HepG2 (cell line): ENCODE measurements around the gene AQP5. TPM values are rescaled to one million over a fixed set of nuclear protein-coding genes. Genes with fewer than 3 reads are reported as not detected.

Experiments
- ATAC-seq: fragments of 200-7000 bp; cut with Tn5 transposase; 3 replicates; pipeline ENCODE4 v1.9.1; 2020; ENCODE audit warnings: mild to moderate bottlenecking, moderate library complexity
- BruUV-seq: library from RNA; stranded (reverse); fragments of 400-500 nt; replicated peaks from 2 replicates; lab custom pipeline; 2021; lab: Mats Ljungman, UMichigan
- CTCF ChIA-PET: fragments of 300-600 bp; formaldehyde crosslinking; extraction: SDS; loops from one replicate; lab custom pipeline; 2021; ENCODE audit warnings: low total read pairs, inconsistent platforms, low intra/inter-chr PET ratio; lab: Yijun Ruan, JAX
- POLR2A ChIA-PET: fragments of 350-600 bp; sonication (Branson Sonifier 250); formaldehyde crosslinking; loops from one replicate; lab custom pipeline; 2020; ENCODE audit warnings: antibody characterized with exemption, inconsistent platforms; lab: Yijun Ruan, JAX
- DNase-seq: peaks from one replicate; pipeline ENCODE4 v3.0.0-alpha.2; 2015; ENCODE audit warnings: low spot score
- FAIRE-seq: peaks from 3 replicates; lab custom pipeline; 2011; peaks lifted over from hg19 to GRCh38; lab: Jason Lieb, UNC
- H2AFZ ChIP-seq: one replicate; pipeline ENCODE4 v1.6.1; 2011; ENCODE audit warnings: low read length, inconsistent platforms
- H3K27ac ChIP-seq: fragments of 300-600 bp; 3 replicates; pipeline ENCODE4 v1.8.0; 2011; ENCODE audit warnings: mixed run types, mild to moderate bottlenecking, mixed read lengths, low read length, inconsistent platforms; ENCODE audit not compliant: insufficient read depth; ENCODE audit errors: extremely low read length
- H3K27me3 ChIP-seq, 2 experiments: fragments of 200-600 bp in 1 of 2; 2 replicates in 1 of 2; 3 replicates in 1 of 2; pipeline versions ENCODE4 v1.6.0 to v1.8.0; 2011; ENCODE audit warnings: low read length in 2 of 2, mild to moderate bottlenecking in 2 of 2, moderate library complexity in 2 of 2, inconsistent platforms in 1 of 2; ENCODE audit not compliant: insufficient read depth in 2 of 2, control insufficient read depth in 1 of 2
- H3K36me3 ChIP-seq, 2 experiments: fragments of 200-600 bp in 1 of 2; replicated peaks in 1 of 2; 2 replicates in 1 of 2; 3 replicates in 1 of 2; pipeline versions ENCODE4 v1.5.1 to v1.8.0; 2011; ENCODE audit warnings: low read length in 2 of 2, inconsistent platforms in 1 of 2; ENCODE audit not compliant: insufficient read depth in 2 of 2, control insufficient read depth in 1 of 2
- H3K4me1 ChIP-seq: 2 replicates; pipeline ENCODE4 v1.5.1; 2012; ENCODE audit warnings: low read length, inconsistent platforms; ENCODE audit not compliant: insufficient read depth
- H3K4me2 ChIP-seq: 2 replicates; pipeline ENCODE4 v1.6.0; 2011; ENCODE audit warnings: low read depth, low read length, inconsistent platforms
- H3K4me3 ChIP-seq, 3 experiments: fragments of 200-600 bp in 1 of 3; sonication (generic), shearing (Covaris generic) in 1 of 3; replicated peaks in 1 of 3; 2 replicates each; pipeline ENCODE4 v1.5.1; 2011 to 2016; ENCODE audit warnings: low read length in 3 of 3, inconsistent platforms in 2 of 3, low read depth in 2 of 3, mild to moderate bottlenecking in 2 of 3, control low read depth in 1 of 3, mixed read lengths in 1 of 3; ENCODE audit not compliant: insufficient read depth in 1 of 3
- H3K79me2 ChIP-seq: one replicate; pipeline ENCODE4 v1.6.1; 2011; ENCODE audit warnings: low read length, inconsistent platforms; ENCODE audit not compliant: insufficient read depth
- H3K9ac ChIP-seq: 2 replicates; pipeline ENCODE4 v1.6.0; 2011; ENCODE audit warnings: mild to moderate bottlenecking, low read depth, low read length, inconsistent platforms; ENCODE audit not compliant: insufficient read depth
- H3K9me3 ChIP-seq: 2 replicates; pipeline ENCODE4 v1.5.1; 2012; ENCODE audit warnings: mild to moderate bottlenecking, low read length
- H4K20me1 ChIP-seq: 2 replicates; pipeline ENCODE4 v1.6.0; 2011; ENCODE audit warnings: inconsistent platforms, mild to moderate bottlenecking, low read length, moderate library complexity; ENCODE audit not compliant: insufficient read depth
- ARID4A ChIP-seq: sonication (generic); formaldehyde crosslinking; IDR thresholded peaks from 2 replicates; pipeline ENCODE4 v1.5.0; 2020; ENCODE audit warnings: mild to moderate bottlenecking, missing genetic modification reagents, borderline replicate concordance
- CEBPG ChIP-seq: IDR thresholded peaks from 2 replicates; pipeline ENCODE4 v1.6.1; 2016
- FOXA1 ChIP-seq, 2 experiments: fragments of 450-650 bp in 1 of 2; sonication (generic) in 1 of 2; formaldehyde crosslinking in 1 of 2; IDR thresholded peaks; 2 replicates each; pipeline versions ENCODE4 v1.4.0 to v1.6.1; 2016 to 2020; ENCODE audit warnings: missing genetic modification reagents in 1 of 2
- HNRNPL ChIP-seq: fragments of 200-400 bp; formaldehyde crosslinking; IDR thresholded peaks from 2 replicates; pipeline ENCODE4 v1.6.1; 2017; ENCODE audit warnings: mild to moderate bottlenecking, low read depth, low read length
- MIER2 ChIP-seq: IDR thresholded peaks from 2 replicates; pipeline ENCODE4 v1.6.1; 2016; ENCODE audit warnings: missing biosample characterization, missing genetic modification reagents
- MTF1 ChIP-seq: sonication (generic); formaldehyde crosslinking; IDR thresholded peaks from 2 replicates; pipeline ENCODE4 v1.5.0; 2020; ENCODE audit warnings: missing genetic modification reagents
- NONO ChIP-seq, 2 experiments: fragments of 450-650 bp in 1 of 2; sonication (generic) in 1 of 2; formaldehyde crosslinking in 1 of 2; IDR thresholded peaks in 1 of 2; conservative IDR thresholded peaks in 1 of 2; 2 replicates each; pipeline versions ENCODE4 v1.6.1 to v1.8.0; 2017 to 2022; ENCODE audit warnings: mild to moderate bottlenecking in 1 of 2, missing genetic modification reagents in 1 of 2, moderate library complexity in 1 of 2
- ONECUT2 ChIP-seq: sonication (generic); formaldehyde crosslinking; IDR thresholded peaks from 2 replicates; pipeline ENCODE4 v1.4.0; 2020; ENCODE audit warnings: missing genetic modification reagents
- SRSF1 ChIP-seq: fragments of 200-400 bp; formaldehyde crosslinking; optimal IDR thresholded peaks from 2 replicates; pipeline ENCODE3; 2017; ENCODE audit warnings: mild to moderate bottlenecking, low read depth, low read length, moderate library complexity
- ZNF570 ChIP-seq: sonication (generic); formaldehyde crosslinking; IDR thresholded peaks from 2 replicates; pipeline ENCODE4 v1.4.0; 2020; ENCODE audit warnings: mild to moderate bottlenecking, missing genetic modification reagents, borderline replicate concordance
- WGBS: methylation state at CpG from one replicate; pipeline ENCODE4 v1.1.6; 2017; ENCODE audit warnings: low lambda C conversion rate; 5-methylcytosine and 5-hydroxymethylcytosine counted together
- in situ Hi-C: cut with HindIII; loops from 2 replicates; pipeline ENCODE4 v1.10.0; 2017; ENCODE audit warnings: low pct_unique_long_range_greater_than_20kb; ENCODE audit not compliant: extremely low pct_ligation_motif_present
- intact Hi-C: fragments of 100-400 bp; cut with micrococcal nuclease; formaldehyde crosslinking; loops from one replicate; pipeline ENCODE4 v1.10.0; 2022; ENCODE audit not compliant: unreplicated experiment
- polyA plus RNA-seq, 8 experiments: library from polyadenylated mRNA; depleted of rRNA in 3 of 8; stranded (reverse) in 7 of 8; unstranded in 1 of 8; fragments of >200 nt; fragmentation: Illumina TruSeq in 4 of 8; extraction: Trizol in 4 of 8; gene quantifications; 2 replicates each; pipeline versions ENCODE4 v1.2.1 to v1.2.3, GENCODE V29; 2011 to 2016; ENCODE audit warnings: low read depth in 4 of 8, missing spikeins in 1 of 8, mixed read lengths in 1 of 8; ENCODE audit not compliant: insufficient read depth in 1 of 8
- total RNA-seq, 5 experiments: library from RNA; depleted of rRNA; stranded (reverse); fragments of >200 nt; fragmentation: Illumina TruSeq; extraction: Trizol; gene quantifications; 2 replicates each; pipeline ENCODE4 v1.2.3, GENCODE V29; 2016; ENCODE audit warnings: low read depth in 1 of 5

The AQP5 gene
- total and polyA plus RNA-seq, 2 of the 13 experiments (the other 11 are each of a cell fraction or from before 2014, with no cell fraction given): not detected

GRCh38 chr12:49960474-49961110 lies 1.1 kb upstream of the AQP5 start:
- ATAC-seq (no peak), DNase-seq (no peak), FAIRE-seq (no peak)
- ChIA-PET POLR2A (no interaction called here), CTCF (no interaction called here)
- Histone ChIP-seq H3K4me2 (no peak overlapping the region), H3K4me1 (peaks cover 41% of the 10 kb centered on the region), H3K9ac (no peak overlapping the region), H3K27ac (no peak overlapping the region), H2AFZ (no peak overlapping the region), H3K79me2 (no peaks in the 10 kb centered on the region), H3K27me3 (peaks cover 4 to 51% of the 10 kb centered on the region in 2 experiments), H3K9me3 (no peaks in the 10 kb centered on the region), H3K4me3 (no peak overlapping the region), H4K20me1 (no peaks in the 10 kb centered on the region), H3K36me3 (no peaks in the 10 kb centered on the region)
- intact Hi-C loops (no loop called here), in situ Hi-C loops (no loop called here)
- BruUV-seq: no TSS peak
- 64% methylated on average over 5 of the region's 13 CpGs for WGBS
- TF ChIP-seq MTF1 (CRISPR knock-in tag) (no peak), NONO (IDR thresholded peaks at IDR 0.05) (no peak), NONO (CRISPR knock-in tag; conservative IDR thresholded peaks at IDR 0.05) (no peak), CEBPG (no peak), ONECUT2 (no peak), ZNF570 (no peak), SRSF1 (no peak), FOXA1 (IDR thresholded peaks at IDR 0.05) (no peak), FOXA1 (CRISPR knock-in tag; IDR thresholded peaks at IDR 0.05) (no peak)

- 0 out of 2 replicates have a peak, but pooled peaks have one; percentile 28 for TF ChIP-seq HNRNPL
- no peak for TF ChIP-seq MIER2 (CRISPR knock-in tag)
- no peak for TF ChIP-seq ARID4A (CRISPR knock-in tag)
- in situ Hi-C loops (no loop called here), intact Hi-C loops (no loop called here)
- peaks cover 48% of the 10 kb centered on the region for H3K4me1 ChIP-seq
- H3K9me3 ChIP-seq: no peaks in the 10 kb centered on the region
- no peaks in the 10 kb centered on the region for H4K20me1 ChIP-seq
- ATAC-seq (no peak), FAIRE-seq (no peak), DNase-seq (no peak)
- ChIA-PET CTCF (no interaction called here), POLR2A (interaction anchor here (1.4 kb wide), 1 partner anchor 122 kb away, joined by 3 read pairs; no protein-coding TSS in a partner anchor)
- H2AFZ ChIP-seq: no peak overlapping the region
- 77% methylated on average over 22 of the region's 37 CpGs for WGBS
- peaks cover 5 to 53% of the 10 kb centered on the region in 2 experiments for H3K27me3 ChIP-seq
- 0 out of 2 replicates have a peak overlapping the region, but pooled peaks have one; percentile 65 for H3K4me2 ChIP-seq
- no TSS peak for BruUV-seq
- H3K27ac ChIP-seq: no peak overlapping the region
- H3K4me3 ChIP-seq: no peak overlapping the region
- no peaks in the 10 kb centered on the region for H3K36me3 ChIP-seq
- H3K9ac ChIP-seq: no peak overlapping the region
- H3K79me2 ChIP-seq: no peaks in the 10 kb centered on the region
Measured at GRCh38 chr12:49961993-49962764, 507 bp downstream of the AQP5 start.
